Measurements from ENCODE around the gene GALNT15. TPM values are rescaled to one million over a fixed set of nuclear protein-coding genes. Genes with fewer than 3 reads are reported as not detected.

GALNT15 gene
- total RNA-seq, 4 donors from 2014 or later, result 26.2 to 88.8 (median 39.4) TPM

- no peak for DNase-seq
- no peak for TF ChIP-seq EP300 (IDR thresholded peaks at IDR 0.05; ENCODE audit: low read depth)
- Histone ChIP-seq H3K4me1 (no peaks in the 10 kb centered on the region), H3K36me3 (no peaks in the 10 kb centered on the region), H3K9me3 (no peaks in the 10 kb centered on the region), H3K27ac (no peak overlapping the region), H3K4me3 (no peak overlapping the region), H3K27me3 (no peaks in the 10 kb centered on the region)
- in situ Hi-C loops (cut with MboI; ENCODE audit: low pct_ligation_motif_present in 1 of 4, low pct_unique_long_range_greater_than_20kb in 1 of 4, low sequenced_read_pairs in 3 of 4) (no loop called here), intact Hi-C loops (cut with DNase I; ENCODE audit: low total_unique reads) (no loop called here)
These were observed 14.7 kb downstream of the GALNT15 start for GRCh38 chr3:16189201-16189600.

GRCh38 chr3:16190704-16191103 is 16.2 kb downstream of the GALNT15 start:
- H3K4me1 ChIP-seq, result no peaks in the 10 kb centered on the region
- TF ChIP-seq EP300 (IDR thresholded peaks at IDR 0.05; ENCODE audit: low read depth) (no peak), POLR2AphosphoS5 (IDR thresholded peaks at IDR 0.05) (no peak), CTCF (IDR thresholded peaks at IDR 0.05) (no peak), POLR2A (IDR thresholded peaks at IDR 0.05) (no peak)
- H3K27ac ChIP-seq, result no peak overlapping the region
- in situ Hi-C loops (cut with MboI; ENCODE audit: low pct_ligation_motif_present in 1 of 4, low pct_unique_long_range_greater_than_20kb in 1 of 4, low sequenced_read_pairs in 3 of 4) (no loop called here), intact Hi-C loops (cut with DNase I; ENCODE audit: low total_unique reads) (no loop called here)
- no peaks in the 10 kb centered on the region for H3K27me3 ChIP-seq
- WGBS, 2 donors (ENCODE audit: low coverage in 1 of 2), result 80 to 82% methylated on average over 4 to 6 of the region's 6 CpGs
- no peak for DNase-seq
- H3K9me3 ChIP-seq, result no peaks in the 10 kb centered on the region
- no peak overlapping the region for H3K4me3 ChIP-seq
- H3K36me3 ChIP-seq, result no peaks in the 10 kb centered on the region

- no peaks in the 10 kb centered on the region for H3K27me3 ChIP-seq
- no peaks in the 10 kb centered on the region for H3K9me3 ChIP-seq
- DNase-seq, result no peak
- intact Hi-C loops (cut with DNase I; ENCODE audit: low total_unique reads) (no loop called here), in situ Hi-C loops (cut with MboI; ENCODE audit: low pct_ligation_motif_present in 1 of 4, low pct_unique_long_range_greater_than_20kb in 1 of 4, low sequenced_read_pairs in 3 of 4) (no loop called here)
- H3K4me1 ChIP-seq, result no peaks in the 10 kb centered on the region
- no peak overlapping the region for H3K27ac ChIP-seq
- H3K36me3 ChIP-seq, result no peaks in the 10 kb centered on the region
- H3K4me3 ChIP-seq, result no peak overlapping the region
- TF ChIP-seq POLR2A (IDR thresholded peaks at IDR 0.05) (no peak), EP300 (IDR thresholded peaks at IDR 0.05; ENCODE audit: low read depth) (no peak), POLR2AphosphoS5 (IDR thresholded peaks at IDR 0.05) (no peak), CTCF (IDR thresholded peaks at IDR 0.05) (no peak)
These were observed 17.1 kb downstream of the GALNT15 start for GRCh38 chr3:16191591-16191990.

- TF ChIP-seq POLR2AphosphoS5 (IDR thresholded peaks at IDR 0.05) (no peak), CTCF (IDR thresholded peaks at IDR 0.05) (no peak), EP300 (IDR thresholded peaks at IDR 0.05; ENCODE audit: low read depth) (no peak), POLR2A (IDR thresholded peaks at IDR 0.05) (no peak)
- Histone ChIP-seq H3K4me1 (no peaks in the 10 kb centered on the region), H3K27ac (no peak overlapping the region), H3K27me3 (no peaks in the 10 kb centered on the region), H3K4me3 (no peak overlapping the region), H3K36me3 (no peaks in the 10 kb centered on the region), H3K9me3 (no peaks in the 10 kb centered on the region)
- no peak for DNase-seq
- in situ Hi-C loops (cut with MboI; ENCODE audit: low pct_ligation_motif_present in 1 of 4, low pct_unique_long_range_greater_than_20kb in 1 of 4, low sequenced_read_pairs in 3 of 4), result no loop called here
- intact Hi-C loops (cut with DNase I; ENCODE audit: low total_unique reads), result no loop called here
- 65 to 75% methylated on average over 4 to 5 of the region's 5 CpGs for WGBS, 2 donors (ENCODE audit: low coverage in 1 of 2)
These were observed 17.8 kb downstream of the GALNT15 start for GRCh38 chr3:16192176-16192811.

- no peaks in the 10 kb centered on the region for H3K9me3 ChIP-seq
- no peaks in the 10 kb centered on the region for H3K27me3 ChIP-seq
- no peak overlapping the region for H3K27ac ChIP-seq
- no peak overlapping the region for H3K4me3 ChIP-seq
- TF ChIP-seq POLR2AphosphoS5 (IDR thresholded peaks at IDR 0.05) (no peak), CTCF (IDR thresholded peaks at IDR 0.05) (no peak), EP300 (IDR thresholded peaks at IDR 0.05; ENCODE audit: low read depth) (no peak), POLR2A (IDR thresholded peaks at IDR 0.05) (no peak)
- in situ Hi-C loops (cut with MboI; ENCODE audit: low pct_ligation_motif_present in 1 of 4, low pct_unique_long_range_greater_than_20kb in 1 of 4, low sequenced_read_pairs in 3 of 4) (no loop called here), intact Hi-C loops (cut with DNase I; ENCODE audit: low total_unique reads) (no loop called here)
- H3K36me3 ChIP-seq, result no peaks in the 10 kb centered on the region
- DNase-seq, result no peak
- H3K4me1 ChIP-seq, result no peaks in the 10 kb centered on the region
- 84 to 100% methylated on average over 1 to 4 of the region's 4 CpGs for WGBS, 2 donors (ENCODE audit: low coverage in 1 of 2)
These were observed 23.9 kb downstream of the GALNT15 start for GRCh38 chr3:16198427-16198826.
